ENCODE measurements around the gene TPM1. TPM values are rescaled to one million over a fixed set of nuclear protein-coding genes. Genes with fewer than 3 reads are reported as not detected.

TPM1 gene
- total and polyA plus RNA-seq, 2 of the 4 experiments (the other 2 are of a cell fraction), result 661 to 1,623 TPM

- Histone ChIP-seq H2BK120ac (ENCODE audit: low read depth, low read length) (peak overlapping the region; percentile 11; the same call in 1 of the 2 replicates), H2BK5ac (ENCODE audit: low read depth, low read length, poor library complexity, severe bottlenecking) (peak overlapping the region; percentile 47), H4K91ac (ENCODE audit: insufficient read depth, low read depth, low read length) (peak overlapping the region; percentile 43; the same call in 1 of the 2 replicates), H3K56ac (ENCODE audit: extremely low read depth, insufficient read depth, low read length) (no peak overlapping the region), H3K4ac (ENCODE audit: low read depth, low read length) (peak overlapping the region; percentile 19; the same call in 1 of the 2 replicates), H4K8ac (ENCODE audit: low read depth in 2 of 2, low read length in 2 of 2) (peak overlapping the region in 1 of 2 experiments; percentile 15; a peak in 1 of 4 replicates), H3K9ac (ENCODE audit: low read depth, low read length) (no peak overlapping the region), H3K18ac (ENCODE audit: low read depth, low read length) (peak overlapping the region; percentile 47; the same call in 1 of the 2 replicates), H3K27ac (ENCODE audit: insufficient read depth, low read length) (no peak overlapping the region; the same call in 1 of the 2 replicates), H2AFZ (replicated peaks; ENCODE audit: low read length, poor library complexity) (no peak overlapping the region), H4K20me1 (ENCODE audit: insufficient read depth, low read length) (peaks cover 10% of the 10 kb centered on the region; the same call in 1 of the 2 replicates), H2BK20ac (ENCODE audit: low read depth, low read length) (peak overlapping the region; percentile 62), H3K4me1 (ENCODE audit: control insufficient read depth, insufficient read depth, low read length) (peaks cover 28% of the 10 kb centered on the region), H3K27me3 (ENCODE audit: control insufficient read depth, insufficient read depth, low read length) (no peaks in the 10 kb centered on the region), H3K36me3 (ENCODE audit: control insufficient read depth, insufficient read depth, low read length) (no peaks in the 10 kb centered on the region), H2AK5ac (ENCODE audit: low read depth, low read length) (peak overlapping the region; percentile 87), H3K14ac (replicated peaks; ENCODE audit: low read depth, low read length) (peak overlapping the region; percentile 20), H3K79me1 (ENCODE audit: low read depth in 1 of 2, low read length in 2 of 2) (peaks cover 0 to 11% of the 10 kb centered on the region in 2 experiments; a peak in 1 of 4 replicates), H2BK15ac (ENCODE audit: low read depth, low read length) (peak overlapping the region; percentile 79), H3K9me3 (ENCODE audit: control insufficient read depth, insufficient read depth, low read length) (no peaks in the 10 kb centered on the region), H3K4me2 (ENCODE audit: low read depth, low read length) (peak overlapping the region; percentile 45), H3K9me1 (ENCODE audit: insufficient read depth, low read length) (peaks cover 43% of the 10 kb centered on the region), H3K23ac (ENCODE audit: low read depth, low read length) (peak overlapping the region; percentile 85; the same call in 1 of the 2 replicates), H4K5ac (ENCODE audit: low read depth, low read length) (no peak overlapping the region; the same call in 1 of the 2 replicates), H2AK9ac (replicated peaks; ENCODE audit: low read depth, low read length, poor library complexity) (no peak overlapping the region), H3K4me3 (ENCODE audit: insufficient read depth, low read depth, low read length) (no peak overlapping the region)
- TF ChIP-seq FOS (IDR thresholded peaks at IDR 0.05; ENCODE audit: low read depth, low read length) (no peak), MXI1 (IDR thresholded peaks at IDR 0.05; ENCODE audit: borderline replicate concordance, low read depth, low read length) (no peak), USF2 (IDR thresholded peaks at IDR 0.05; ENCODE audit: low read depth, low read length) (no peak), MAFK (IDR thresholded peaks at IDR 0.05; ENCODE audit: low read depth, low read length) (no peak), RCOR1 (IDR thresholded peaks at IDR 0.05; ENCODE audit: insufficient replicate concordance, low read length) (no peak), SMC3 (IDR thresholded peaks at IDR 0.05; ENCODE audit: low read depth, low read length) (no peak), MAZ (IDR thresholded peaks at IDR 0.05; ENCODE audit: borderline replicate concordance, low read depth, low read length) (no peak), NFE2L2 (IDR thresholded peaks at IDR 0.05; ENCODE audit: low read depth, low read length) (no peak), CHD1 (IDR thresholded peaks at IDR 0.05; ENCODE audit: low read depth, low read length) (no peak)
- BruUV-seq (replicated peaks), result no TSS peak
- ChIA-PET POLR2A (ENCODE audit: unreplicated experiment) (no interaction called here), CTCF (interaction anchor here (1.0 kb wide), 1 partner anchor 92 kb away, joined by 3 read pairs; no protein-coding TSS in a partner anchor)
- dilution Hi-C loops (cut with HindIII; ENCODE audit: low sequenced_read_pairs, unreplicated experiment) (no loop called here), intact Hi-C loops (cut with micrococcal nuclease) (loop anchor here (5.0 kb wide), 1 partner anchor 43 kb away; no protein-coding TSS in a partner anchor), in situ Hi-C loops (cut with MboI; ENCODE audit: low sequenced_read_pairs) (no loop called here)
- ATAC-seq (ENCODE audit: low read depth) (no peak), DNase-seq (no peak)
- no CpG with 5 or more reads among the region's 3 CpGs for WGBS, 2 experiments (ENCODE audit: extremely low coverage in 2 of 2, insufficient read length in 1 of 2)
These were observed 22.4 kb upstream of the TPM1 start for GRCh38 chr15:63020128-63020527.
